ENCODE results near the gene BTLA.

DNA sequence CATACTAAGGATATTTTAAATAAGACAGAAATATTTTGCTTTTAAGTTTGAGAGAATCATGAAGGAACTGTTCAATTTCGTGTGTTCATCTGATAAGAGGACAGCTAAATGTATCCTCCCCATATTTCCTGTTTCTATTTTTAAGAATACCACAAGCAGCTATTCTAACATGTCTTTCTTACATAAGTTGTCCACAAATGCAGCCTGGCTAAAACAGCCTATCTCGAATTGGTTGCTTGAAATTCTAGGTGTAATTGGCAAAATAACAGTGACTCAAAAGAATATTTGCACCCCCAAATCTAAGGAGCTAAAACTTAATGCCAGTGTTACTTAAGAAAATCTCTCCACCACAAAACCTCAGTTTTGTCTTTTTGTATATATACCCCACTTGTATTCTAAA is 35.0 kb downstream of the BTLA start:
- TF ChIP-seq, protein P1, sequence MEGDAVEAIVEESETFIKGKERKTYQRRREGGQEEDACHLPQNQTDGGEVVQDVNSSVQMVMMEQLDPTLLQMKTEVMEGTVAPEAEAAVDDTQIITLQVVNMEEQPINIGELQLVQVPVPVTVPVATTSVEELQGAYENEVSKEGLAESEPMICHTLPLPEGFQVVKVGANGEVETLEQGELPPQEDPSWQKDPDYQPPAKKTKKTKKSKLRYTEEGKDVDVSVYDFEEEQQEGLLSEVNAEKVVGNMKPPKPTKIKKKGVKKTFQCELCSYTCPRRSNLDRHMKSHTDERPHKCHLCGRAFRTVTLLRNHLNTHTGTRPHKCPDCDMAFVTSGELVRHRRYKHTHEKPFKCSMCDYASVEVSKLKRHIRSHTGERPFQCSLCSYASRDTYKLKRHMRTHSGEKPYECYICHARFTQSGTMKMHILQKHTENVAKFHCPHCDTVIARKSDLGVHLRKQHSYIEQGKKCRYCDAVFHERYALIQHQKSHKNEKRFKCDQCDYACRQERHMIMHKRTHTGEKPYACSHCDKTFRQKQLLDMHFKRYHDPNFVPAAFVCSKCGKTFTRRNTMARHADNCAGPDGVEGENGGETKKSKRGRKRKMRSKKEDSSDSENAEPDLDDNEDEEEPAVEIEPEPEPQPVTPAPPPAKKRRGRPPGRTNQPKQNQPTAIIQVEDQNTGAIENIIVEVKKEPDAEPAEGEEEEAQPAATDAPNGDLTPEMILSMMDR (conservative IDR thresholded peaks at IDR 0.05; ENCODE audit: low read length) = no peak
- TF ChIP-seq EZH2phosphoT487 (IDR thresholded peaks at IDR 0.05; ENCODE audit: borderline replicate concordance, low read depth, low read length) = no peak
